GM18508 (cell line): ENCODE measurements around the gene DNAH3.
"Not testable (repeated sequence)": the region's sequence is repeated elsewhere in the genome, so short reads cannot be mapped to it uniquely, and the experiment has no call there.

Experiments
- ATAC-seq: cut with Tn5 transposase; IDR thresholded peaks from one replicate; pipeline ENCODE4 v1.9.1; 2021; ENCODE audit warnings: moderate number of reproducible peaks; ENCODE audit not compliant: insufficient read depth, unreplicated experiment

The DNAH3 gene

GRCh38 chr16:21081329-21081728 is 69.3 kb downstream of the DNAH3 start:
- no peak for ATAC-seq

GRCh38 chr16:21078563-21078962 is 72.1 kb downstream of the DNAH3 start:
- ATAC-seq: no peak

GRCh38 chr16:21076186-21076883 is 74.3 kb downstream of the DNAH3 start:
- ATAC-seq: no peak

GRCh38 chr16:21075252-21075651 is 75.4 kb downstream of the DNAH3 start:
- ATAC-seq: no peak

GRCh38 chr16:21072976-21073375 is 77.7 kb downstream of the DNAH3 start:
- ATAC-seq: no peak

GRCh38 chr16:21071741-21072140 is 78.9 kb downstream of the DNAH3 start:
- ATAC-seq: no peak

- ATAC-seq: no peak
Observed at GRCh38 chr16:21070564-21070963, 80.1 kb downstream of the DNAH3 start.

- ATAC-seq: no peak
Observed at GRCh38 chr16:21069986-21070385, 80.7 kb downstream of the DNAH3 start.

GRCh38 chr16:21064203-21064602 is 86.4 kb downstream of the DNAH3 start:
- ATAC-seq: no peak

- ATAC-seq: not testable (repeated sequence)
Observed at GRCh38 chr16:21063314-21063713, 87.3 kb downstream of the DNAH3 start.

GRCh38 chr16:21060027-21060510 is 90.6 kb downstream of the DNAH3 start:
- no peak for ATAC-seq

GRCh38 chr16:21057875-21058274 is 92.8 kb downstream of the DNAH3 start:
- no peak for ATAC-seq

GRCh38 chr16:21056396-21056795 is 94.2 kb downstream of the DNAH3 start:
- ATAC-seq: no peak

- not testable (repeated sequence) for ATAC-seq
Observed at GRCh38 chr16:21055738-21056137, 94.9 kb downstream of the DNAH3 start.

- no peak for ATAC-seq
Observed at GRCh38 chr16:21053590-21053989, 97.1 kb downstream of the DNAH3 start.

GRCh38 chr16:21048091-21048912 is 102.3 kb downstream of the DNAH3 start:
- ATAC-seq: not testable (repeated sequence)

GRCh38 chr16:21038197-21038596 is 112.4 kb downstream of the DNAH3 start:
- no peak for ATAC-seq

GRCh38 chr16:21037736-21038135 is 112.9 kb downstream of the DNAH3 start:
- ATAC-seq: no peak

GRCh38 chr16:21037168-21037567 is 113.5 kb downstream of the DNAH3 start:
- ATAC-seq: no peak

GRCh38 chr16:21036471-21036870 is 114.2 kb downstream of the DNAH3 start:
- ATAC-seq: no peak

- ATAC-seq: no peak
Observed at GRCh38 chr16:21033704-21034103, 116.9 kb downstream of the DNAH3 start.
